GM12878 (cell line): ENCODE data around the gene PSMB5. TPM values are rescaled to one million over a fixed set of nuclear protein-coding genes. Genes with fewer than 3 reads are reported as not detected.
A peak's percentile ranks its signal among the peaks of the same experiment; 100 is the strongest.

Source experiments
- ATAC-seq: fragments of 200-7000 bp; cut with Tn5 transposase; 3 replicates; pipeline ENCODE4 v1.9.1; 2020; ENCODE audit warnings: mild to moderate bottlenecking, moderate library complexity
- BruUV-seq: library from RNA; stranded (reverse); fragments of 400-500 nt; replicated peaks from 2 replicates; lab custom pipeline; 2021; lab: Mats Ljungman, UMichigan
- CTCF ChIA-PET: fragments of 300-600 bp; sonication (Branson Sonifier 250); formaldehyde crosslinking; extraction: SDS; loops from one replicate; lab custom pipeline; 2021; ENCODE audit warnings: inconsistent platforms; lab: Yijun Ruan, JAX
- POLR2A ChIA-PET: fragments of 350-600 bp; formaldehyde crosslinking; extraction: SDS; loops from one replicate; lab custom pipeline; 2021; ENCODE audit warnings: inconsistent platforms; lab: Charles Lee
- RAD21 ChIA-PET: fragments of 300-600 bp; sonication (Branson Sonifier 250); formaldehyde crosslinking; loops from one replicate; lab custom pipeline; 2023; ENCODE audit warnings: antibody characterized with exemption; ENCODE audit not compliant: unreplicated experiment; lab: Charles Lee
- SMC1A ChIA-PET: fragments of 300-600 bp; sonication (Branson Sonifier 250); formaldehyde crosslinking; loops from one replicate; lab custom pipeline; 2023; ENCODE audit not compliant: unreplicated experiment, uncharacterized antibody; lab: Charles Lee
- DNase-seq: peaks from one replicate; pipeline ENCODE4 v3.0.0-alpha.2; 2011; ENCODE audit warnings: low read depth, low spot score
- FAIRE-seq: peaks from 3 replicates; lab custom pipeline; 2011; peaks lifted over from hg19 to GRCh38; lab: Jason Lieb, UNC
- H2AFZ ChIP-seq: 2 replicates; pipeline ENCODE4 v1.6.0; 2011; ENCODE audit warnings: low read depth, low read length, control low read depth; ENCODE audit not compliant: control insufficient read depth
- H3K27ac ChIP-seq: 2 replicates; pipeline ENCODE4 v1.5.1; 2011; ENCODE audit warnings: control low read depth; ENCODE audit not compliant: control insufficient read depth, insufficient read depth
- H3K27me3 ChIP-seq, 2 experiments: replicated peaks in 1 of 2; 2 replicates each; pipeline versions ENCODE4 v1.6.0 to v1.6.1; 2011; ENCODE audit warnings: low read length in 1 of 2; ENCODE audit not compliant: control insufficient read depth in 2 of 2, insufficient read depth in 2 of 2
- H3K36me3 ChIP-seq, 2 experiments: 2 replicates each; pipeline ENCODE4 v1.5.1; 2011; ENCODE audit warnings: low read length in 1 of 2; ENCODE audit not compliant: control insufficient read depth in 2 of 2, insufficient read depth in 2 of 2
- H3K4me1 ChIP-seq: 2 replicates; pipeline ENCODE4 v1.6.1; 2011; ENCODE audit warnings: mild to moderate bottlenecking, low read length, moderate library complexity, mixed read lengths; ENCODE audit not compliant: control insufficient read depth, insufficient read depth
- H3K4me2 ChIP-seq: 2 replicates; pipeline ENCODE4 v1.6.0; 2011; ENCODE audit warnings: control low read depth; ENCODE audit not compliant: control insufficient read depth, insufficient read depth
- H3K4me3 ChIP-seq: fragments of 200-600 bp; sonication (generic); 2 replicates; pipeline ENCODE4 v1.5.1; 2016
- H3K79me2 ChIP-seq: 2 replicates; pipeline ENCODE4 v1.6.0; 2011; ENCODE audit warnings: low read length; ENCODE audit not compliant: control insufficient read depth, insufficient read depth
- H3K9ac ChIP-seq: 2 replicates; pipeline ENCODE4 v1.8.0; 2011; ENCODE audit warnings: low read length, control low read depth, mixed read lengths; ENCODE audit not compliant: control insufficient read depth, insufficient read depth
- H3K9me3 ChIP-seq: replicated peaks from 3 replicates; pipeline ENCODE4 v1.5.1; 2011; ENCODE audit warnings: mild to moderate bottlenecking, low read length; ENCODE audit not compliant: control insufficient read depth, insufficient read depth
- H4K20me1 ChIP-seq: 2 replicates; pipeline ENCODE4 v1.6.0; 2011; ENCODE audit not compliant: control insufficient read depth, insufficient read depth
- CBX5 ChIP-seq: sonication (generic); IDR thresholded peaks from 2 replicates; pipeline ENCODE4 v1.6.1; 2016; ENCODE audit warnings: low read depth, moderate library complexity, mild to moderate bottlenecking, inconsistent platforms
- CEBPB ChIP-seq, 2 experiments: fragments of 150-350 bp in 1 of 2; IDR thresholded peaks; 2 replicates each; pipeline ENCODE4 v1.6.1; 2012 to 2014; ENCODE audit warnings: low read depth in 2 of 2, low read length in 2 of 2, borderline replicate concordance in 1 of 2, inconsistent platforms in 1 of 2
- GABPA ChIP-seq: IDR thresholded peaks from 2 replicates; pipeline ENCODE4 v1.6.1; 2014; ENCODE audit warnings: antibody characterized with exemption, low read depth, mild to moderate bottlenecking, inconsistent platforms
- IRF3 ChIP-seq: fragments of 450-650 bp; IDR thresholded peaks from 2 replicates; pipeline ENCODE4 v1.6.1; 2014; ENCODE audit warnings: mild to moderate bottlenecking
- JUNB ChIP-seq: IDR thresholded peaks from 2 replicates; pipeline ENCODE4 v1.6.1; 2016; ENCODE audit warnings: antibody characterized with exemption, mild to moderate bottlenecking
- MEF2A ChIP-seq: IDR thresholded peaks from 2 replicates; pipeline ENCODE4 v1.6.1; 2011; ENCODE audit warnings: low read depth, mild to moderate bottlenecking, low read length, moderate library complexity; ENCODE audit not compliant: insufficient read depth
- POLR2A ChIP-seq: IDR thresholded peaks from 2 replicates; pipeline ENCODE4 v1.6.1; 2011; ENCODE audit warnings: low read depth, mild to moderate bottlenecking, low read length
- POLR2AphosphoS5 ChIP-seq: IDR thresholded peaks from 2 replicates; pipeline ENCODE4 v1.6.1; 2011; ENCODE audit warnings: mild to moderate bottlenecking, low read length, inconsistent platforms
- RCOR1 ChIP-seq: conservative IDR thresholded peaks from 2 replicates; pipeline ENCODE4 v1.6.1; 2012; ENCODE audit warnings: low read depth, low read length, improper control_type of control experiment
- RELB ChIP-seq: fragments of 450-650 bp; IDR thresholded peaks from 2 replicates; pipeline ENCODE4 v1.6.1; 2017; ENCODE audit warnings: low read depth, mild to moderate bottlenecking, moderate library complexity
- RFX5 ChIP-seq: IDR thresholded peaks from 2 replicates; pipeline ENCODE4 v1.6.1; 2011; ENCODE audit warnings: low read depth, low read length, improper control_type of control experiment
- SMAD5 ChIP-seq: IDR thresholded peaks from 2 replicates; pipeline ENCODE4 v1.6.1; 2016; ENCODE audit warnings: antibody characterized with exemption, low read depth
- SRF ChIP-seq, 2 experiments: IDR thresholded peaks; 2 replicates each; pipeline ENCODE4 v1.6.1; 2011; ENCODE audit warnings: low read depth in 2 of 2, low read length in 2 of 2, mild to moderate bottlenecking in 1 of 2, moderate library complexity in 1 of 2
- SUZ12 ChIP-seq: fragments of 200-600 bp; sonication (generic); IDR thresholded peaks from one replicate; pipeline ENCODE4 v1.6.1; 2018; ENCODE audit warnings: antibody characterized with exemption, mild to moderate bottlenecking; ENCODE audit not compliant: unreplicated experiment
- ZBTB4 ChIP-seq: fragments of 450-650 bp; formaldehyde crosslinking; IDR thresholded peaks from 2 replicates; pipeline ENCODE4 v1.4.0; 2022; ENCODE audit warnings: mild to moderate bottlenecking, moderate library complexity
- ZSCAN29 ChIP-seq: fragments of 450-650 bp; IDR thresholded peaks from 2 replicates; pipeline ENCODE4 v1.6.1; 2017; ENCODE audit warnings: mild to moderate bottlenecking, moderate library complexity
- WGBS: methylation state at CpG from one replicate; pipeline ENCODE4 v1.1.6; 2016; ENCODE audit warnings: low lambda C conversion rate; ENCODE audit not compliant: insufficient replicate concordance, insufficient coverage; ENCODE audit errors: missing lambda C conversion rate; 5-methylcytosine and 5-hydroxymethylcytosine counted together
- in situ Hi-C: fragments of 300-500 bp; cut with MboI; formaldehyde crosslinking; loops from 9 replicates; pipeline ENCODE4 v1.14.3; 2018; ENCODE audit warnings: mixed read lengths
- intact Hi-C: fragments of 100-400 bp; cut with micrococcal nuclease; formaldehyde crosslinking; loops from one replicate; pipeline ENCODE4 v1.14.2; 2022; ENCODE audit not compliant: unreplicated experiment
- polyA plus RNA-seq, 11 experiments: library from polyadenylated mRNA; depleted of rRNA in 4 of 11; unstranded in 6 of 11; stranded (reverse) in 5 of 11; fragments of >200 nt; fragmentation: Nextera tagmentation in 4 of 11; fragmentation: Illumina TruSeq in 1 of 11; extraction: Ambion mirVana in 4 of 11; extraction: Trizol in 1 of 11; gene quantifications; 1 replicate in 1 of 11; 2 replicates in 10 of 11; pipeline versions ENCODE4 v1.2.1 to v1.2.3, GENCODE V29; 2011 to 2016; ENCODE audit warnings: inconsistent platforms in 2 of 11, missing spikeins in 2 of 11, low read depth in 1 of 11
- total RNA-seq, 4 experiments: library from RNA; depleted of rRNA in 3 of 4; stranded (reverse); fragments of >200 nt in 3 of 4; fragmentation: Illumina TruSeq in 1 of 4; extraction: Trizol in 1 of 4; gene quantifications; 2 replicates each; pipeline versions ENCODE4 v1.2.1 to v1.2.3, GENCODE V29; 2013 to 2021

Gene PSMB5
- total and polyA plus RNA-seq, 10 of the 15 experiments (the other 5 are each of a cell fraction or from before 2014, with no cell fraction given): 84.5 to 802 (median 144) TPM

GRCh38 chr14:23006544-23007419 lies 27.9 kb downstream of the PSMB5 start:
- in situ Hi-C loops (no loop called here), intact Hi-C loops (no loop called here)
- CTCF ChIA-PET: interaction anchor here (0.6 to 4.1 kb wide), 31 partner anchors 8 to 1301 kb away, joined by 3 to 108 read pairs (median 6); partner anchors contain the start of genes ACIN1, CDH24, HAUS4 and PRMT5
- ATAC-seq (peak; percentile 98), DNase-seq (peak; percentile 96), FAIRE-seq (peak; percentile 99)
- Histone ChIP-seq H3K27me3 (no peaks in the 10 kb centered on the region), H2AFZ (peak overlapping the region; percentile 77), H3K4me2 (peak overlapping the region; percentile 89), H4K20me1 (no peaks in the 10 kb centered on the region), H3K36me3 (no peaks in the 10 kb centered on the region), H3K9ac (peak overlapping the region; percentile 82), H3K4me1 (peaks cover 21% of the 10 kb centered on the region), H3K79me2 (peaks cover 9% of the 10 kb centered on the region), H3K27ac (peak overlapping the region; percentile 91), H3K9me3 (no peaks in the 10 kb centered on the region), H3K4me3 (peak overlapping the region; percentile 71)
- RAD21 ChIA-PET: interaction anchor here (0.6 to 3.0 kb wide), 20 partner anchors 9 to 114 kb away, joined by 3 to 37 read pairs (median 6); partner anchors contain the start of genes ACIN1, C14orf119, CDH24 and PRMT5
- POLR2A ChIA-PET: interaction anchor here (0.6 to 3.2 kb wide), 30 partner anchors 9 to 315 kb away, joined by 3 to 29 read pairs (median 4); partner anchors contain the start of genes ACIN1, C14orf119, LRP10 and PABPN1
- TSS peak; percentile 4 for BruUV-seq
- WGBS: under 1% methylated on average over 62 of the region's 62 CpGs
- SMC1A ChIA-PET: interaction anchor here (0.6 to 3.8 kb wide), 26 partner anchors 8 to 407 kb away, joined by 3 to 67 read pairs (median 5); partner anchors contain the start of genes ACIN1, AJUBA, C14orf119 and HAUS4
- TF ChIP-seq POLR2A (peak; percentile 99), RELB (peak; percentile 44; the same call in 1 of the 2 replicates), CEBPB (IDR thresholded peaks at IDR 0.05; ENCODE audit: borderline replicate concordance in 1 of 2, low read depth in 2 of 2, low read length in 2 of 2) (no peak), MEF2A (0 out of 2 replicates have a peak, but pooled peaks have one; percentile 4), SMAD5 (peak; percentile 78; the same call in 1 of the 2 replicates), JUNB (no peak), POLR2AphosphoS5 (peak; percentile 93), ZBTB4 (CRISPR knock-in tag) (no peak), IRF3 (peak; percentile 85), ZSCAN29 (peak; percentile 100), SRF (IDR thresholded peaks at IDR 0.05; ENCODE audit: low read depth in 2 of 2, low read length in 2 of 2) (no peak), CBX5 (peak; percentile 39; the same call in 1 of the 2 replicates), RFX5 (peak; percentile 48; the same call in 1 of the 2 replicates), RCOR1 (no peak), SUZ12 (no peak), GABPA (no peak)
